ENCODE measurements around the gene STK24.

DNA sequence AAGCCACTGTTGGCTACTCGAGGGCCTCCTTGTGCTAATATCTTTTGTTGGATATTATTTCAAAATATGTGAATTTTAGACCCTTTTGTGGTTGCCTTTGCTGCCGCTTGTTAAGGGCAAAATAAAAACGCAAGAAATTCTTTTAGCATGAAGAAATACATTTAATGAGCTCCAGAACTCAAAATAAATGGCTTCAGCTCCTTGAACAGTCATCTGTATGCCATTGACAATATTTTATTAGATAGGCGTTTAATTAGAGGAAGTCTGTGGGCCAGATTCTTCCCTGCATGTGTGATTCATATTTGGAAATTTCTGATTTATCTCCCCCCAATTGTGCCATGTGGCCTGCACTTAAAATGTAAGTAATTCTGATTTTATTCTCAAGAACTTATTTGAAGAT is 177.2 kb downstream of the STK24 start:
- TF ChIP-seq, protein P1, sequence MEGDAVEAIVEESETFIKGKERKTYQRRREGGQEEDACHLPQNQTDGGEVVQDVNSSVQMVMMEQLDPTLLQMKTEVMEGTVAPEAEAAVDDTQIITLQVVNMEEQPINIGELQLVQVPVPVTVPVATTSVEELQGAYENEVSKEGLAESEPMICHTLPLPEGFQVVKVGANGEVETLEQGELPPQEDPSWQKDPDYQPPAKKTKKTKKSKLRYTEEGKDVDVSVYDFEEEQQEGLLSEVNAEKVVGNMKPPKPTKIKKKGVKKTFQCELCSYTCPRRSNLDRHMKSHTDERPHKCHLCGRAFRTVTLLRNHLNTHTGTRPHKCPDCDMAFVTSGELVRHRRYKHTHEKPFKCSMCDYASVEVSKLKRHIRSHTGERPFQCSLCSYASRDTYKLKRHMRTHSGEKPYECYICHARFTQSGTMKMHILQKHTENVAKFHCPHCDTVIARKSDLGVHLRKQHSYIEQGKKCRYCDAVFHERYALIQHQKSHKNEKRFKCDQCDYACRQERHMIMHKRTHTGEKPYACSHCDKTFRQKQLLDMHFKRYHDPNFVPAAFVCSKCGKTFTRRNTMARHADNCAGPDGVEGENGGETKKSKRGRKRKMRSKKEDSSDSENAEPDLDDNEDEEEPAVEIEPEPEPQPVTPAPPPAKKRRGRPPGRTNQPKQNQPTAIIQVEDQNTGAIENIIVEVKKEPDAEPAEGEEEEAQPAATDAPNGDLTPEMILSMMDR (conservative IDR thresholded peaks at IDR 0.05; ENCODE audit: low read length), result no peak
- no peak for TF ChIP-seq EZH2phosphoT487 (IDR thresholded peaks at IDR 0.05; ENCODE audit: borderline replicate concordance)

Measured in Loucy (cell line).